ENCODE results near the gene VASP.

DNA sequence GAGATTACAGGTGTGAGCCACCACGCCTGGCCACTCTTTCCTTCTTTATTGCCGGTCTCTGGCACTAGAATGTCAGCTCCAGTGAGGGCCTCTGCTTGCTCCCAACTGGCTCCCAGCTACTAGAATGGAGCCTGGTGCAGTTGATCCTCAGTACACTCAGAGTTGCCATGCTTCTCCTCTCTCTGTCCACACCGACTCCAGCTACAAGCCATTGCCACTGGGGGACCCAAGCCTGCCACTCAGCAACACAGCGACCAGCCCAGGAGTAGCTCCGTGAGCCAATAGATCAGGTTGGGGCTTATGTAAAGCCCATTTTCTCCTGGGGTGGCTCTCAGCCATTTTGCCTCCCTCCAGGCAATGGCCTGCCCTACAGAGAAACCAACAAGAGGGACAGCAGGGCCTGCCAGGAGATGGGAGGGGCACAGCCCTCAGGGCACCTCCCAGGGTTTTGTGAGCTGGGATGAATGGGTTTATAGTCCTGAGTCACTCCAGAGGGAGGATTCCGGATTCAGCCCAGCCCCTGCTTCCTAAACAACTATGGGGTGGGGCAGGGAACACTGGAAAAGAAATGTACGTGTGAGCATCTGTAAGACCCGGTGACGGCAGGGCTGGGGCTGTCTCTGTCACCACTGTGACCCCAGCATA is 40.8 kb downstream of the VASP start:
- TF ChIP-seq, protein P1, sequence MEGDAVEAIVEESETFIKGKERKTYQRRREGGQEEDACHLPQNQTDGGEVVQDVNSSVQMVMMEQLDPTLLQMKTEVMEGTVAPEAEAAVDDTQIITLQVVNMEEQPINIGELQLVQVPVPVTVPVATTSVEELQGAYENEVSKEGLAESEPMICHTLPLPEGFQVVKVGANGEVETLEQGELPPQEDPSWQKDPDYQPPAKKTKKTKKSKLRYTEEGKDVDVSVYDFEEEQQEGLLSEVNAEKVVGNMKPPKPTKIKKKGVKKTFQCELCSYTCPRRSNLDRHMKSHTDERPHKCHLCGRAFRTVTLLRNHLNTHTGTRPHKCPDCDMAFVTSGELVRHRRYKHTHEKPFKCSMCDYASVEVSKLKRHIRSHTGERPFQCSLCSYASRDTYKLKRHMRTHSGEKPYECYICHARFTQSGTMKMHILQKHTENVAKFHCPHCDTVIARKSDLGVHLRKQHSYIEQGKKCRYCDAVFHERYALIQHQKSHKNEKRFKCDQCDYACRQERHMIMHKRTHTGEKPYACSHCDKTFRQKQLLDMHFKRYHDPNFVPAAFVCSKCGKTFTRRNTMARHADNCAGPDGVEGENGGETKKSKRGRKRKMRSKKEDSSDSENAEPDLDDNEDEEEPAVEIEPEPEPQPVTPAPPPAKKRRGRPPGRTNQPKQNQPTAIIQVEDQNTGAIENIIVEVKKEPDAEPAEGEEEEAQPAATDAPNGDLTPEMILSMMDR (IDR thresholded peaks at IDR 0.05; ENCODE audit: extremely low read depth in 1 of 2, insufficient read depth in 1 of 2, low read depth in 1 of 2, low read length in 2 of 2) = no peak
- TF ChIP-seq, protein P2, sequence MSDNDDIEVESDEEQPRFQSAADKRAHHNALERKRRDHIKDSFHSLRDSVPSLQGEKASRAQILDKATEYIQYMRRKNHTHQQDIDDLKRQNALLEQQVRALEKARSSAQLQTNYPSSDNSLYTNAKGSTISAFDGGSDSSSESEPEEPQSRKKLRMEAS (IDR thresholded peaks at IDR 0.05; ENCODE audit: insufficient read depth, insufficient read length) = no peak
- no peak for TF ChIP-seq POLR2A (IDR thresholded peaks at IDR 0.05; ENCODE audit: low read depth, low read length)
- TF ChIP-seq EZH2 (IDR thresholded peaks at IDR 0.05; ENCODE audit: borderline replicate concordance, low read depth, low read length, severe bottlenecking) = no peak
- no peak for TF ChIP-seq POLR2AphosphoS5 (IDR thresholded peaks at IDR 0.05; ENCODE audit: insufficient read depth, low read depth, low read length)
